GM10847 (cell line): ENCODE measurements around the gene TNIK.

Experiments
- POLR2A ChIP-seq: IDR thresholded peaks from 2 replicates; pipeline ENCODE4 v1.6.1; 2011; ENCODE audit not compliant: insufficient read length; ENCODE audit errors: extremely low read depth

The TNIK gene

DNA sequence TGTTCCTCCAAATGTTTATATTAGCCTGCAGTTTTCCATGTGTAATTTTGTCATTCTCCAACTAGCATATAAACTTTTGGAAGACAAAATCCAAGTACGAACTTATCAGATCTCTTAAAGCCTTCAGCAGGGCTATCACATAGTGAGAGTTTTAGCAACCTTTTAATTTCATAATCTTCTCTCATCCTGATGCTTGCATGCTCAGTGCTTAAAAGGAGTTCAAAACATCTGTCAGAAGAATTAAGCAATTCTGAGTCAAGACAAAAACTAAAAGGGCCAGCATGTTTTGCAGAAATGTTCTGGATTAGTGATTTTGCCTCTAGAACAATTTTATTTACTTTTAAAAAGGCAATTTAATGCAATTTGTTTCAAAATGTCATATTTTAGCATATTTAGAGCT, 360.3 kb downstream of the TNIK start:
- TF ChIP-seq POLR2A, result no peak

DNA sequence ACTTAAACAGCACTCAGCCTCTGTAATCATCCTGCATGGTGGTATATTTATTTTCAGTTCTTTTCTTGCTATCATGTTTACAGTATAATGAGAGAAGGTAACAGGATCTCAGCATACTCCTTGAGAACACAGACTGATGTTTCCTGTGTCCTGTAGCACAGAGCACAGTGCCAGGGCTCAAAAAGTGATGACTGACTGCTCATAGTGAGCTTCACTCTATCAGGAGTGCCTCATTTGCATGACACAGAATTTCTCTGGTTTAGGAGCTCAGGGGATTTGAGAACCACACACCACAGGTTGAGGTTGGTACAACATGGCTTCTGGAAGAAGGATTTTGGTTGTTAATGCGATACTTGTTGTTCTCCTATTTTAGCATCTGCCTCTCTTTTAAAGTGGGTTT, 365.1 kb downstream of the TNIK start:
- TF ChIP-seq POLR2A, result no peak

DNA sequence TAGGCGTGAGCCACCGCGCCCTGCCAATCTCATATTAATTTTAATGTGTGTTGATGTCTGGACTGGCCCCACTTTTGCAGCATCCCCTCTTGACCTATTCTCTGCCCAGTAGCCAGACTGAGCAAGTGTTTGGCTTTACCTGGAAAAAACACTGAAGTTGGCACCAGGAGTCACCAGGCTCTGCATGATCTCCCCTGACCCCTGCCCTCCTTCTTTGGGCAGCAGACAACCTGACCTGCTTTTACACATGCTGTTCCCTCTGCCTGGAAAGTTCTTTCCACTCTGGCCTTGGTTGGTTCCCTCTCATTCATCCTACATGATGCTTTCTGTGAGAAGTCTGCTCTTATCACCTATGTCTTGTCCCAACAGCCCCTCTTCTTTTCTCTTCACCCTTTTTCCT, 365.8 kb downstream of the TNIK start:
- no peak for TF ChIP-seq POLR2A

DNA sequence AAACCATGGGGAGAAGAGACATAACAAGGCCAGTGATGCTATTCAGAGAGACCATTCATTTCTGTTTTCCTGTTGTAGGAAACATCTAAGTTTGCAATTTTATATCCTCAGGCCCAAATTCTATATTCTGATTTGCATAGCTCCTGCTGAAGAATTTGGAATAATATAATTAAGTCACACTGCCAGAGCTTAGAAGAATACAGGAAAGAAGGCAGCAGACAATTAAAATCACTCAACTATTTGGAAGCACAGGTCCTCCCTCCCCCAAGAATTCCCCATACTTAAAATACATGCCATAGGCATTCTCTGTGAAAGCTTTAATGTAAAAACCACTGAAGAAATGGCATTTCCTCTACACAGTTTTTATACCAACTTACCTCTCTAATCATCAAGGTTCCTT, 366.7 kb downstream of the TNIK start:
- no peak for TF ChIP-seq POLR2A

DNA sequence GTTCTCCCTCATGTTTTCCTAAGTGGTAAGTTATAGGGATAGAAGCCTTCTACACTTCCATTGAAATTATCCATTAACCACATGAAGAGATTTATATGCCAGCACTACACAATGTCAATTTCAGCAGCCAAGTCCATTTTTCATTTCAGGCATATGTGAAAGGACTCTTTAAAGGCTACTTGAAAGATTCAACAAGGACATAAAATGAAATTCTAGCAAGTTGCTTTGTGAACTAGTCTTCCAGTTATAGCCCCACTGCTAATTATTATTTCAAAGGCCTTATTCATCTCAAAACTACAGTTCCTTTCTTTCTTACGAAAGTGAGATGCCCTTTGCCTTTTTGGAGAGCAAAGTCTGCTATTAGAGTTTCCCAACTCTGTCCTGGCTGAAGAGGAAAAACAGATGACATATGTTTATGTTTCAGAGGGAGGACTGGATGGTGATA, 367.7 kb downstream of the TNIK start:
- TF ChIP-seq POLR2A, result no peak

DNA sequence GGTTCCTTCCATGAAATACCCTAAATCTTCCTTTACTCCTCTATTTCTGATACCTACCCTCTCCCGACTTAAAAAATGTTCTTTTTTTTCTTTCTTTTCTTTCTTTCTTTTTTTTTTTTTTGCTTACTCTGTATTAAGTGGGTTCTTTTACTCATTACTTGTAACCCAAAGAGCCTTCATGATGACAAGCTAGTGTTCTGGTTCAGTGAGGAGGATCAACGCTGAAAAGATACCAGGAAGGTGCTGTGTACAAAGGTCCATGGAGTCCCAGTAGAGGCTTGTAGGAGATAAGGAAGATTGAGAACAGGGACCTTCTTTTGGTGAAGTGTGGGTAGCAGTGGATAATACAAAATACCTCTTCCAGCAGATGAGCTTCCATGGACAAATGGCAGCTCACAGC, 369.9 kb downstream of the TNIK start:
- no peak for TF ChIP-seq POLR2A

DNA sequence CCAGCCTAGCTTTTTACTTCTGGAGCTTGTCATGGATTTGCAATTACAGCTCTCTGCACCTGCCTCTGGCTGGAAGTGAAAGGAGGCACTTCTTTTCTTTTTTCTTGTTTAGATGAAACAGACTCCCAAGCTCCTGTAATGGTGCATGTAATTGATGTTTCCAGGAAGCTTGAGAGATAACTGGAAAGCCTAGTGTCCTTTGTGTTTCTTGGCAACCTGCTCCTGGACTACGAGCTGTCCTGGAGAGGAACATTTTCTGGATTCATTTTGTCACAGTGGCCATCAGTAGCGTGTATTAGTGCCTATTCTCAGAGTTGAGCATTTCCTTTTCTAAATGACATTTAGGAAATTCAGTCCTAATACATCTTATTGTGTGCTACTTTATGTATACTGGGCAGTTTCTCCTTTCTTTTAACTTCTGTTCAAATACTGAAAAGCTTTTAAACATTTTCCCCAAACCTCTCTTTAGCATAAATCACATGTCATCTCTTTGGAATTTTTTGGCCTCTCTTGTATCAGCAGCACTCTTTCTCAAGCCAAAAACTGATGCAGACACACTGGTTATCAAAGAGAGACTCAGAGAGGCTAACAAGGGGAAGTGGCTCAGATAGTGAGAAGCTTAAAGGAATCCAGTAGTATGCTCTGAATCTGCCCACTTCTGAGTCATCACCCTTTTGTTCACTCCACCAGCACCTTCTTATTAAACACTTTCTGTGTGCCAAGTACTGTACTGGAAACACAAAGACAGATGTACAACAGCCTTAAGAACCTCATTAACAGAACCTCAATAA, 371.0 kb downstream of the TNIK start:
- no peak for TF ChIP-seq POLR2A

DNA sequence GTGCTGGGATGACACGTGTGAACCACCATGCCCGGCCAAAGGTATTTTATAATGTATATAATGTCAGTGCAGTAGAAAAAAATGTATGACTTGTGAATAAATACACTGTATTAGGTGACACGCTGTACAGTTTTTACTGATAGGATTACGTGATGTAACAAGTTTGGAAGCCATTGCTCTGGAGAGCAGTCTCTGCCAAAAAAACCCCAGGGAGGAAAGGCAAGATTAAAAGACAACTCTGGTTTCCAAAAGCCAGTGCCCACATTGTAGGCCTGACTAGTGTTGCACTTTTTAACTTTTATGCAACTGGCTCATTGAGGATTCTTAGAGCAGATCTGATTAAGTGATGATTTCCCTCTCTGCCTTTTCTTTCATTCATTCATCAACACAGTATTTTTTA, 371.7 kb downstream of the TNIK start:
- no peak for TF ChIP-seq POLR2A

DNA sequence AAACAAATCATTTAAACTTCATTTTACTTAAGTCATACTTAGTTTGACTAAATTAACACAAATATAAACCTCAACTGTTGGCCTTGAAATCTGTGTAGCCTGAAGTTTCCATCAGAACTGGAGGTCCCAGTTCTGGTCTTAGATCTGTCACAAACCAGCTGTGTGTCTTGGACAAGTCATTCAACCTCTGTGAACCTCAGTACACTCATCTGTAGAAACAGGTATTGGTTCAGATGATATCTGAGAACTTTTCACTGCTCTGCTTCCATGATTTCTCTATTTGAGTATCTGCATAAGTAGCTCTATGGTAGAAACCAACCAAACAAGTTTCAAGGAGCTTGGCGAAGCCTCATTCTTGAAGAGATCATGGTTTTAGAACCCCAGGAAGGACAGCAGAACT, 373.3 kb downstream of the TNIK start:
- TF ChIP-seq POLR2A, result no peak

DNA sequence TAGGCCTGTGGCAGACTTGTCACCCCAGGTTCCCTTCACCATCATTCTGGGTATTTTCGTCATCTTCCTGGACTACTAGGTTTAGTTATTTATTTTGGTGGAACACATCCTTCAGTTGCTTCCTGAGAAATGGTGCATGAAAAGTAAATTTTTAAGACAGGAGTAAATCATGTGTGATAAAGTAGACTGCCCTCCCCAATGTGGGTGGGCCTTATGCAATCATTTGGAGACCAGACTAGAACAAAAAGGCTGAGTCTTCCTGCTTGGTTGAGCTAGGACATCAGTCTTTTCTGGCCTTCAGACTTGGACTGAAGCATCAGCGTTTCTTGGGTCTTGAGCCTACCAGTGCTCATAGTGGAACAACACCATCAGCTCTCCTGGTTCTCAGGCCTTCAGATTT, 382.9 kb downstream of the TNIK start:
- TF ChIP-seq POLR2A, result no peak

DNA sequence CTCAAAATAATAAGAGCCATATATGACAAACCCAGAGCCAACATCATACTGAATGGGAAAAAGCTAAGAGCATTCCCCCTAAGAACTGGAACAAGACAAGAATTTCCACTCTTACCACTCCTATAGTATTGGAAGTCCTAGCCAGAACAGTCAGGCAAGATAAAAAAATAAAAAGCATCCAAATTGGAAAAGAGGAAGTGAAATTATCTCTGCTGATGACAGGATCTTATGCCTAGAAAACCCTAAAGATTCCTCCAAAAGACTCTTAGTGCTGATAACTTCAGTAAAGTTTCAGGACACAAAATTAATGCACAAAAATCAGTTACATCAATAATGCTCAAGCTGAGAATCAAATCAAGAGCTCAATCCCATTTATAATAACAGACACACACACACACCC, 387.8 kb downstream of the TNIK start:
- no peak for TF ChIP-seq POLR2A

DNA sequence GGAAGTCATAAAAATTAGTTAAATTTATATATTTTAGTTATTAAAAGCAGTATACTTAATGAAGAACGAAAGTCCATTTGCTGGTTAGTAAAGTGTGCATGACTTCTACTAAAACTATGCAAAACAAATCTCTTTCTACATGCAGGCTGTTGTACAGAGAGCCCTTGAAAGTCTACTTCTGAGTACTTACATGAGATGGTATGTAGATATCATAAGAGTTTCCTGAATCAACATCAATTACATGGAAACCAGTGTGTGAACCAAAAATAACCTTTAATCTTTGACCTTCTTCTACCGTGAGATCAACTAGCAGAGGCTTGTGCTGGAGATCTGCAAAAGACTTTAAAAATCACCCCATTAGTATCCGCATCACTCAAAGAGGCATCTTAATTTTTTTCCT, 391.5 kb downstream of the TNIK start:
- no peak for TF ChIP-seq POLR2A

DNA sequence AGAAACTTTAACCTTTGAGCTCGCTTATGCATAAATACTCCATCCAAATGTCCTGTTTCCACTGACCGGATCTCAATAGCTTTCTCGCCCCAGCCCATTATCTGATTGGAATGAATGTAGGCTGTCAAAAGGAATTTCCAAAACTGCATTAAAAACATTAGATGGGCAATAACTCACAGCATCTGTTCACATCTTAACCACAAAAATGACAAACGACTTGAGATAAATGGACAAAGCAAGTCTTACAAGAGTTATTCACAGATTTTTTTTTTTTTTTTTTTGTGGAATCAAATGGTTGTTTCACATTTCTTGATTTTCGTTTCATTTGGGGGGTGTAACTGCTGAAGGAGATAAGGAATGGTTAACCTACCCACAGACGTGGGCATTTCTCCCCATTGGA, 394.0 kb downstream of the TNIK start:
- TF ChIP-seq POLR2A, result no peak

DNA sequence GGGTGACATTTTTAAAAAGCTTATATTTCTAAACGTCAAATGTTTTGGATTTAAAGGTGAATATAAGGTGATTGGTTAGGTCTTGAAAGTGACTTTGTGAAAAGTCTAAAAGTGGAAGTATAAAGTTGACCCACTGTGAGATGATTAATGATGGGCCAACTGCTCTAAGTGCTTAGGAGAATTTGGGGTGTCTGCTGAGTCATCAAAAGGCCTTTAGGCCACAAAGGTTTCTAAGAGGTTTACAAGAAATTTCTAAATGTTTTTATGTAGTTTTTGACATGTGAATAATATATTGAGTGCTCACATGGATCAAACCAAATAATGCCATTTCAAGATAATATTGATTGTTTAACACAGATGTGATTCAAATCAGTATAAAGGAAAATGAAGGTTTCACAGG, 394.5 kb downstream of the TNIK start:
- no peak for TF ChIP-seq POLR2A

DNA sequence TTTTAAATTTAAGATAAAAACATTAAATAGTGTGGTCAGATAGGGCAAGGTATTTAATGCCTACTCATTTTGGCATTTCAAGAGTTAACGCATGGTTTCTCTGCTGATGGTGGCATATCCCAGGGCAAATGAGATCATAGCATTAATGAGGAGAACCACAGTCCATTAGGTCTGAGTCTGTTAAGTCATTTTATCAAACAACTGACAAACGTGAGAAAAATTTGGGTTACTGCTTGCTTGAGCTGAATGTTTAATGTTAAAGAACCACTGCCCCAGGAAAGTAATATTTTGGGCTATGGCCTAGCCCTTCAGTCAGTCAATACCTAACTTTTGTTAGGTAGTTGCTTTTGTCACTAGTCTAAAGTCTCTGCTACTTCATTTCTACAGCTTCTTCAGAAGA, 395.7 kb downstream of the TNIK start:
- no peak for TF ChIP-seq POLR2A

DNA sequence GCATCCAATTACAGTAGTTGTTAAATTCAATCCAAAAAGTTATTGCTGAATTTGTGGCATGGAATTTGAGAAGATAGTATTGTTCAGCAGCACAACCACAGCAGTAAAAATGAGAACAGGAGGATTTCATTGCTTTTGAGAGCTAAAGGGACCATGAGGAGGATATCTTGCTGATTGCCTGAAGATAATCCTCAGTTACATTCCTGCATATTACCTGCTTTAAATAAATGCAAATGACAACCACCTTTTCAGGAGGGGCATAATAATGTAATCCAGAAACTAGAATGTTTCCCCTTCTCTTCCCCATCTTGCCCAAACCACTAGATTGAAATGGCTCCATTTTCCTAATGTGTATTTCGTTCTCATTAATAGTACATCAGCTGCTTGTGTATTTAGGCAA, 398.5 kb downstream of the TNIK start:
- no peak for TF ChIP-seq POLR2A

DNA sequence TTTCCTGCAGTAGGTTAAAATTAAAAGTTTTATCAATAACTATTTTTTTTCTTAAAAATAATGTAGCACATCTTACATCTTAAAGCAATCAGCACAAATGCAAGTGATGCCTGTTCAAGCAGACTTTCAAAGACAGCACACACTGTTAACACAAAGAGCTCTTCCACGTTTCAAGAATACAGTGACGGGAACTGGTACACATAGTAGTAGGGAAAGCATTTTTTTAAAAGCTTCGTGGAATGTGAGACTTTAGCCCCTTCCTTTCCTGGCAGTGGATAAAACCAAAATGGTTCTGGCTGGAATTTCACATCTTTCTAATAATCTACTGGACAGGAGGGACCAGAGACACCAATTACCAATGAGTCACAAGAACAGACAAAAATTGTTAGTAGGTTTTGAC, 400.2 kb downstream of the TNIK start:
- TF ChIP-seq POLR2A, result no peak

DNA sequence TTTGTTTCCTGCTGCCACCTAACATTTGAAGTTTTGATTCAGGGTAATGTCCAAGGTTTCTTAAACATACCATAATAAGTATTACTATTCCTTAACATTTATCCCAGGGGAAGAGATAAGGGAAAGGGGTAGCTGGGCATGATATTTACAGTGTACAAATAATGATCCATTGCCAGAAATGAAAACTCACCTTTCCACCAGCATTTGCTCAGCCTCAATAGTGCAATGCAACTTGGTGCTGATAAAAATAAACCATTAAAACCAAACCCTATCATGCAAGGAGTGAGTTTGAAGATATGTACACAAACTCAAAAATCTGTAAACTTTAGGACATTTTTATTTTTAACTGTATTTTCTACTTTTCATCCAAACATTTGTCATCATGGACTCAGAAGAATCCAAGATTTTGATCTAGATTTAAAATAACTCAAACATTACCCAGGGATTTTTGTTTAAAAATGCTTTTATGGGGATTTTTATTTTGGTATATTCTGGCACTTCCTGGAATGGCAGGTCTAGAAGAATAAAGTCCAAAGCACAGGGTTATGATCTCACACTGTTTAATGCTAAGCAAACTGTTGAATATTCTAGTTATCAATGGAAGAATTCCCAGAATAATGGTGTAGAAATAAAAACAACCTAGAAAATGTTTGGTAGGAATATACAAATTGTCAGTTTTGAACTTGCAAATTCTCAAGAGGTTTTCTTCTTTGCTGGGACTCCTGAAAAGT, 401.2 kb downstream of the TNIK start:
- no peak for TF ChIP-seq POLR2A

DNA sequence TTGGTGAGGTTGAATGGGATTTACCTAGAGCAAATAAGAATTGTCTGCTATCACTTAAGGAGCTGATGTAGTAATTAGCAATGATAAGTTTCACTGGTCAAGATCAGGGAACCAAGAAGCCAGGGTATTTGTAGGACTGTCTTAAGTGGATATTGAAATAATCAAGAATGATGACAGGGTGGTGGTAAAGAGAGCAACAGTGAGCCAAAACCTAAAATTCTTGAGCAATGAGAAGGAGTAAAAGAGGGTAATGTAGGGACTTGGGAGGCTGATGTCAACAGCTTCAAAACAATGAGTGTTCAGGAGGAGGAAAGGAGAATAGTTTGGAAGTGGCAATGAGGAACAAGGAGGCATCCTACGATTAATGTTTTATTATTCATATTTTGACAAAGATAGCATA, 402.1 kb downstream of the TNIK start:
- no peak for TF ChIP-seq POLR2A
